ENCODE measurements around the gene FOXB2. TPM values are rescaled to one million over a fixed set of nuclear protein-coding genes. Genes with fewer than 3 reads are reported as not detected.
"Not testable (repeated sequence)": the region's sequence is repeated elsewhere in the genome, so short reads cannot be mapped to it uniquely, and the experiment has no call there.

FOXB2 gene
- polyA plus RNA-seq, 3 donors, result not detected

DNA sequence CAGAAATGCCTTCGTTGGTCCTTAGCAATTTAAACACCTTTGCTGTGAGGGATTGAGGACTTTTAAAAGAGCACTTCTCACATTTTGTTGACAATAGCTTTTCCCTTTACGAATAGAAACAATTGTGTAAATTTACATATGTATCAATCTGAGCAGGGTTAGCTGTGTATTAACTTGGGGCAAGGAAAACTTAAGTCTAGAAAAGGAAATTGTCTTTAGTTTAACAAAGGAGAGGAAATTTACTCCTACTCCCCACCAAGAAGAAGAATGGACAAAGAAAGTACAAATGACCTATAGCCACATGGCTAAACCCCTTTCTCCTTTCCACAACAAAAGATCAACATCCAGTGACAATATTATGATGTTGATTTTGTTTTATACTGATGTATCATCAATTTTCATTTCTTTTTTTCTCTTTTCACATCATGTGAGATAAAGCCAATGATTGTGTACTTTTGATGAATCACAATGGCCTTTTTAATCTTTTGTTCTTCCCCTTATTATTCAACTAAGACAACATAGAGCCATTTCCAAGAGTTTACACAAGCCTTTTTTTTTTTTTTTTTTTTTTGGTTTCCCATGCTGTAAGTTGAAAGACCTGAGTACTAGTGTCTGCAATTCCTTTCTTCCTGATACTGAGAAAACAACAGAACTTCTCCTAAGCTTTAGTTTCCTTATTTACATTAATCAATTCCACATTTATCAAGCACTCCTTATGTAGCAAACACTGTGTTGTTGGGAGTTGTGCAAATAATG, 19.0 kb downstream of the FOXB2 start:
- no peak for DNase-seq (ENCODE audit: extremely low read depth in 1 of 11, low read depth in 9 of 11, low spot score in 4 of 11)

DNA sequence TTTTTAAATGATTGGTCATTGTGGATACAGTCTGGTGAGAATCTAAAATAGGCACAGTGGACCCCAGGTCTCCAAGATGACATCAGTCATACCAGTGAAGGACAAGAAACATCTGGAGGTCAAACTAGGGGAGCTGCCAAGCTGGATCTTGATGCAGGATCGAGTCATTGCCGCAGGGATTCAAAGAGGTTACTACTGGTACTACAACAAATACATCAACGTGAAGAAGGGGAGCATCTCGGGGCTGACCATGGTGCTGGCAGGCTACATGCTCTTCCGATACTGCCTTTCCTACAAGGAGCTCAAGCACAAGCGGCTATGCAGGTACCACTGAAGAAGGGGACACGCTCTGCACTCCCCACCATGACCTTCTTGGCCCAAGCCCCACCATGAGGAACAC, 20.9 kb downstream of the FOXB2 start:
- no peak for DNase-seq (ENCODE audit: extremely low read depth in 1 of 11, low read depth in 9 of 11, low spot score in 4 of 11)

DNA sequence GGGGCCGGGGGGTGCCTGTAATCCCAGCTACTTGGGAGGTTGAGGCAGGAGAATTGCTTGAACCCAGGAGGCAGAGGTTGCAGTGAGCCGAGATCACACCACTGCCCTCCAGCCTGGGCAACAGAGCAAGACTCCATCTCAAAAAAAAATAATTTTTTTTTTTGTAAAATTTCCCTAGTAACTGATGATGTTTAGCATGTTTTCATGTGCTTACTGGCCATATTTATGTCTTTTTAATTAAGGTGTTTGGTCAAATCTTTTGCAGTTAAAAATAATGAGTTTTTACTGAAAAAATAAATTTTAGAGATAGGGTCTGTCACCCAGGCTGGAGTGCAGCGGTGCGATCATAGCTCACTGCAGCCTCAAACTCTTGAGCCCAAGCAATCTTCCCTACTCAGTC, 24.3 kb downstream of the FOXB2 start:
- DNase-seq (ENCODE audit: extremely low read depth in 1 of 11, low read depth in 9 of 11, low spot score in 4 of 11), result not testable (repeated sequence)

DNA sequence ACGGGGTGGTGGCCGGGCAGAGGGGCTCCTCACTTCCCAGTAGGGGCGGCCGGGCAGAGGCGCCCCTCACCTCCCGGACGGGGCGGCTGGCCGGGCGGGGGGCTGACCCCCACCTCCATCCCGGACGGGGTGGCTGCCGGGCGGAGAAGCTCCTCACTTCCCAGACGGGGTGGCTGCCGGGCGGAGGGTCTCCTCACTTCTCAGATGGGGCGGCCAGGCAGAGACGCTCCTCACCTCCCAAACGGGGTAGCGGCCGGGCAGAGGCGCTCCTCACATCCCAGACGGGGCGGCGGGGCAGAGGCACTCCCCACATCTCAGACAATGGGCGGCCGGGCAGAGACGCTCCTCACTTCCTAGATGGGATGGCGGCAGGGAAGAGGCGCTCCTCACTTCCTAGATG, 41.2 kb downstream of the FOXB2 start:
- DNase-seq (ENCODE audit: extremely low read depth in 1 of 11, low read depth in 9 of 11, low spot score in 4 of 11), result not testable (repeated sequence)

DNA sequence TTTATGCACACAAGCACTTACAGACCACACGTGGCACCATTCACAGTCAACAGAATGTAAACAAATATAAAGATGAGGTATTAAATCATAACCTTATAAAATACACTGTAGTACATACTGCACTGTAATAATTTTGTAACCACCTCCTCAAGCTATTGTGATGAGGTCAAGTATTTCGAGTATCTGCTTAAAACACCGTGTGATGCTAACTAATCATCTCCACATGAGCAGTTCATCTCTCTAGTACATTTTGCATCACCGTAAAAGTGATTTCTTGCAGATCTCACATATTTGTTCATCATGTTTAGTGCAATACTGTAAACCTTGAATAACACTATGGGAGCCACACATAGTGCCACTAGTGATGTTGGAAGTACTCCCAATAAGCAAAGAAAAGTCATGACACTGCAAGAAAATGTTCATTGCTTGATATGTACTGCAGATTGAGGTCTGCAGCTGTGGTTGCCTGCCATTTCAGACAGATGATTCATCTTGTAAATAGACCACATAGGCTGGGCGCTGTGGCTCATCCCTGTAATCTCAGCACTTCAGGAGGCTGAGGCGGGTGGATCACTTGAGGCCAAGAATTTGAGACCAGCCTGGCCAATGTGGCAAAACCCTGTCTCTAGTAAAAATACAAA, 44.3 kb downstream of the FOXB2 start:
- DNase-seq (ENCODE audit: extremely low read depth in 1 of 11, low read depth in 9 of 11, low spot score in 4 of 11), result no peak

DNA sequence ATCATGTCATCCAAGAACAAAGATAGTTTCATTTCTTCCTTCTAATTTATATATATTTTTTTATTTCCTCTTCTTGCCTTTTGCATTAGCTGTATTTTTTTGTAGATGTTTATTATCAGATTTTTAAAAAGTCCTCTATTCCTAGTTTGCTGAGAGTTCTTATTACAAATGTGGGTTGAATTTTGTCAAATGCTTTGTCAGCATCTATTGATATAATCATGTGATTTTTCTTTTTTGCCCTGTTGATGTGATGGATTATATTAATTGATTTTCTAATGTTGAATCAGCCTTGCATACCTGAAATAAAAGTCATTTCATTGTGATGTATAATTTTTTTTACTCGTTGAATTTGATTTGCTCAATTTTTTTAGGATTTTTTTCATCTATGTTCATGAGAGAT, 46.9 kb downstream of the FOXB2 start:
- no peak for DNase-seq (ENCODE audit: extremely low read depth in 1 of 11, low read depth in 9 of 11, low spot score in 4 of 11)

Other genes with a start within 250 kb of the FOXB2 start
- 10 to 100 TPM; 10.9 to 14.6 (median 11.4) TPM for gene PRUNE2, start 113.5 kb upstream of the FOXB2 start, polyA plus RNA-seq (ENCODE audit: insufficient read length in 3 of 3)
- 10 to 100 TPM; 30.9 to 48.9 (median 37.2) TPM for gene VPS13A, start 157.9 kb downstream of the FOXB2 start, polyA plus RNA-seq (ENCODE audit: insufficient read length in 3 of 3)

All from renal cortex interstitium (tissue), 11 donors.